WTC11 (cell line): Measurements from ENCODE around the gene ABCG1. TPM values are rescaled to one million over a fixed set of nuclear protein-coding genes. Genes with fewer than 3 reads are reported as not detected.

Source experiments
- ATAC-seq: fragments of 200-7000 bp; cut with Tn5 transposase; 2 replicates; pipeline ENCODE4 v1.10.0; 2021; ENCODE audit warnings: mild to moderate bottlenecking, moderate library complexity
- CTCF ChIA-PET: fragments of 300-600 bp; sonication (Branson Sonifier 250); formaldehyde crosslinking; loops from one replicate; lab custom pipeline; 2021; ENCODE audit warnings: antibody characterized with exemption; lab: Charles Lee
- POLR2A ChIA-PET: fragments of 350-600 bp; sonication (Branson Sonifier 250); formaldehyde crosslinking; loops from one replicate; lab custom pipeline; 2021; ENCODE audit warnings: antibody characterized with exemption; lab: Charles Lee
- DNase-seq: peaks from one replicate; pipeline ENCODE4 v3.0.0; 2021; ENCODE audit warnings: low spot score
- H3K27ac Mint-ChIP-seq: 2 replicates; pipeline ENCODE4 v1.8.0; 2021; ENCODE audit warnings: mixed read lengths
- H3K27me3 Mint-ChIP-seq: 2 replicates; pipeline ENCODE4 v1.8.0; 2021; ENCODE audit warnings: low read depth, mild to moderate bottlenecking, moderate library complexity, mixed read lengths
- H3K36me3 Mint-ChIP-seq: 2 replicates; pipeline ENCODE4 v1.8.0; 2021; ENCODE audit warnings: mixed read lengths
- H3K4me1 Mint-ChIP-seq: 2 replicates; pipeline ENCODE4 v1.8.0; 2022; ENCODE audit warnings: mixed read lengths
- H3K4me3 Mint-ChIP-seq: 2 replicates; pipeline ENCODE4 v1.8.0; 2021; ENCODE audit warnings: mild to moderate bottlenecking, moderate library complexity, mixed read lengths
- H3K9me3 Mint-ChIP-seq: 2 replicates; pipeline ENCODE4 v1.8.0; 2021; ENCODE audit warnings: mixed read lengths
- ATF1 ChIP-seq: sonication (generic); formaldehyde crosslinking; IDR thresholded peaks from 2 replicates; pipeline ENCODE4 v1.8.1; 2023; ENCODE audit warnings: mild to moderate bottlenecking, moderate library complexity, missing genetic modification reagents
- CREB1 ChIP-seq: sonication (generic); formaldehyde crosslinking; IDR thresholded peaks from 2 replicates; pipeline ENCODE4 v1.8.0; 2023; ENCODE audit warnings: mild to moderate bottlenecking, missing genetic modification reagents
- ELF4 ChIP-seq: sonication (generic); formaldehyde crosslinking; IDR thresholded peaks from 2 replicates; pipeline ENCODE4 v1.8.1; 2022; ENCODE audit warnings: low read depth, mild to moderate bottlenecking, moderate library complexity, missing genetic modification reagents
- ETV6 ChIP-seq: sonication (generic); formaldehyde crosslinking; IDR thresholded peaks from 2 replicates; pipeline ENCODE4 v1.8.1; 2022; ENCODE audit warnings: mild to moderate bottlenecking, missing genetic modification reagents
- FOXP1 ChIP-seq: sonication (generic); formaldehyde crosslinking; IDR thresholded peaks from 2 replicates; pipeline ENCODE4 v1.8.0; 2022; ENCODE audit warnings: missing genetic modification reagents, mild to moderate bottlenecking, moderate library complexity, borderline replicate concordance
- GABPB1 ChIP-seq: sonication (generic); formaldehyde crosslinking; IDR thresholded peaks from 2 replicates; pipeline ENCODE4 v1.8.1; 2023; ENCODE audit warnings: mild to moderate bottlenecking, missing genetic modification reagents
- NR1H2 ChIP-seq: sonication (generic); formaldehyde crosslinking; IDR thresholded peaks from 2 replicates; pipeline ENCODE4 v1.9.0; 2021; ENCODE audit warnings: mild to moderate bottlenecking, moderate library complexity, missing genetic modification reagents
- NR2C2 ChIP-seq: sonication (generic); formaldehyde crosslinking; IDR thresholded peaks from 2 replicates; pipeline ENCODE4 v1.8.0; 2022; ENCODE audit warnings: mild to moderate bottlenecking, missing genetic modification reagents
- RELA ChIP-seq: sonication (generic); formaldehyde crosslinking; IDR thresholded peaks from 2 replicates; pipeline ENCODE4 v1.8.1; 2022; ENCODE audit warnings: missing genetic modification reagents, mild to moderate bottlenecking, borderline replicate concordance
- SMAD4 ChIP-seq: sonication (generic); formaldehyde crosslinking; IDR thresholded peaks from 2 replicates; pipeline ENCODE4 v1.8.0; 2022; ENCODE audit warnings: mild to moderate bottlenecking, missing genetic modification reagents
- SOX15 ChIP-seq: fragments of 250-450 bp; sonication (Bioruptor Pico); IDR thresholded peaks from 2 replicates; pipeline ENCODE4 v1.9.0; 2021; ENCODE audit warnings: mild to moderate bottlenecking
- TCF7 ChIP-seq: sonication (generic); formaldehyde crosslinking; IDR thresholded peaks from 2 replicates; pipeline ENCODE4 v1.8.0; 2022; ENCODE audit warnings: mild to moderate bottlenecking, low read depth, missing genetic modification reagents, moderate library complexity
- TP53 ChIP-seq: sonication (generic); formaldehyde crosslinking; IDR thresholded peaks from 2 replicates; pipeline ENCODE4 v1.8.1; 2023; ENCODE audit warnings: mild to moderate bottlenecking, missing genetic modification reagents
- ZBTB21 ChIP-seq: sonication (generic); formaldehyde crosslinking; IDR thresholded peaks from 2 replicates; pipeline ENCODE4 v1.8.1; 2023; ENCODE audit warnings: mild to moderate bottlenecking, missing genetic modification reagents, borderline replicate concordance
- ZNF138 ChIP-seq: sonication (generic); formaldehyde crosslinking; conservative IDR thresholded peaks from 2 replicates; pipeline ENCODE4 v1.8.1; 2022; ENCODE audit warnings: mild to moderate bottlenecking, moderate library complexity, missing genetic modification reagents
- ZNF232 ChIP-seq: sonication (generic); formaldehyde crosslinking; IDR thresholded peaks from 2 replicates; pipeline ENCODE4 v1.8.0; 2022; ENCODE audit warnings: mild to moderate bottlenecking, missing genetic modification reagents
- ZNF317 ChIP-seq: sonication (generic); formaldehyde crosslinking; IDR thresholded peaks from 2 replicates; pipeline ENCODE4 v1.8.1; 2023; ENCODE audit warnings: low read depth, mild to moderate bottlenecking, moderate library complexity, missing genetic modification reagents, borderline replicate concordance
- ZNF671 ChIP-seq: fragments of 250-450 bp; sonication (Bioruptor Pico); IDR thresholded peaks from 2 replicates; pipeline ENCODE4 v1.8.0; 2021; ENCODE audit warnings: mild to moderate bottlenecking
- total RNA-seq: library from RNA; stranded (reverse); gene quantifications from 3 replicates; pipeline ENCODE4 v1.2.3, GENCODE V29; 2021
- TF ChIP-seq, protein P1 (sequence below): sonication (generic); formaldehyde crosslinking; IDR thresholded peaks from 2 replicates; pipeline ENCODE4 v1.8.0; 2023; ENCODE audit warnings: mild to moderate bottlenecking, missing genetic modification reagents
- TF ChIP-seq, protein P2 (sequence below): sonication (generic); formaldehyde crosslinking; IDR thresholded peaks from 2 replicates; pipeline ENCODE4 v1.8.0; 2023; ENCODE audit warnings: missing genetic modification reagents
- TF ChIP-seq, protein P3 (sequence below): fragments of 200-600 bp; IDR thresholded peaks from 2 replicates; pipeline ENCODE4 v1.8.0; 2022; ENCODE audit warnings: antibody characterized with exemption
- TF ChIP-seq, protein P4 (sequence below): sonication (generic); formaldehyde crosslinking; IDR thresholded peaks from 2 replicates; pipeline ENCODE4 v1.8.1; 2022; ENCODE audit warnings: low read depth, mild to moderate bottlenecking, moderate library complexity, missing genetic modification reagents, borderline replicate concordance
- TF ChIP-seq, protein P5 (sequence below): sonication (generic); formaldehyde crosslinking; IDR thresholded peaks from 2 replicates; pipeline ENCODE4 v1.8.1; 2022; ENCODE audit warnings: mild to moderate bottlenecking, moderate library complexity, missing genetic modification reagents
- TF ChIP-seq, protein P6 (sequence below): sonication (generic); formaldehyde crosslinking; IDR thresholded peaks from 2 replicates; pipeline ENCODE4 v1.8.1; 2022; ENCODE audit warnings: mild to moderate bottlenecking, missing genetic modification reagents, moderate library complexity, borderline replicate concordance

Gene ABCG1
- total RNA-seq, 1 experiment from 2014 or later = 4.0 TPM

DNA sequence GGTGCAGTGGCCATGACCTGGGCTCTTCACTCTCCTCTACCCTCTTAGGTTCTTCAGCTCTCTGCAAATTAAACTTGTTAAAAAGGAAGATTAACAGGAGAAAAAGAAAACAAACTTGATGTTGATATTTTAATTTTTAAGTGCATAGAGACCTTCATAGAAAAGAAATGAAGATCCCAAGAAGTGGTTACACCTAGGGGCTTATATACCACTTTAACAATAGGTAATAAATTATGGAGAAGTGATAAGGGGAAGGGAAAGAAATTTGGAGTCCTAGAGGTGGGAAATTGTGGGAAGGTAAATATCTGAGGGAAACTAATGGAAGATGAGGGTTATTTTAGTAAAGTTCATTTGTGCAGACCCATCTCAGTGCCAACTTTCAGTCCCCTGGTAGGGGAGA is 112.7 kb downstream of the ABCG1 start:
- Mint-ChIP-seq H3K36me3 (peaks cover 39% of the 10 kb centered on the region), H3K4me3 (no peak overlapping the region), H3K9me3 (peaks cover 42% of the 10 kb centered on the region), H3K4me1 (peaks cover 25% of the 10 kb centered on the region)
- DNase-seq = no peak
- CTCF ChIA-PET = no interaction called here
- ATAC-seq = no peak
- TF ChIP-seq, protein P1, sequence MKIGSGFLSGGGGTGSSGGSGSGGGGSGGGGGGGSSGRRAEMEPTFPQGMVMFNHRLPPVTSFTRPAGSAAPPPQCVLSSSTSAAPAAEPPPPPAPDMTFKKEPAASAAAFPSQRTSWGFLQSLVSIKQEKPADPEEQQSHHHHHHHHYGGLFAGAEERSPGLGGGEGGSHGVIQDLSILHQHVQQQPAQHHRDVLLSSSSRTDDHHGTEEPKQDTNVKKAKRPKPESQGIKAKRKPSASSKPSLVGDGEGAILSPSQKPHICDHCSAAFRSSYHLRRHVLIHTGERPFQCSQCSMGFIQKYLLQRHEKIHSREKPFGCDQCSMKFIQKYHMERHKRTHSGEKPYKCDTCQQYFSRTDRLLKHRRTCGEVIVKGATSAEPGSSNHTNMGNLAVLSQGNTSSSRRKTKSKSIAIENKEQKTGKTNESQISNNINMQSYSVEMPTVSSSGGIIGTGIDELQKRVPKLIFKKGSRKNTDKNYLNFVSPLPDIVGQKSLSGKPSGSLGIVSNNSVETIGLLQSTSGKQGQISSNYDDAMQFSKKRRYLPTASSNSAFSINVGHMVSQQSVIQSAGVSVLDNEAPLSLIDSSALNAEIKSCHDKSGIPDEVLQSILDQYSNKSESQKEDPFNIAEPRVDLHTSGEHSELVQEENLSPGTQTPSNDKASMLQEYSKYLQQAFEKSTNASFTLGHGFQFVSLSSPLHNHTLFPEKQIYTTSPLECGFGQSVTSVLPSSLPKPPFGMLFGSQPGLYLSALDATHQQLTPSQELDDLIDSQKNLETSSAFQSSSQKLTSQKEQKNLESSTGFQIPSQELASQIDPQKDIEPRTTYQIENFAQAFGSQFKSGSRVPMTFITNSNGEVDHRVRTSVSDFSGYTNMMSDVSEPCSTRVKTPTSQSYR (CRISPR knock-in tag) = no peak
- TF ChIP-seq ATF1 (CRISPR knock-in tag) (no peak), NR1H2 (no peak), ZNF232 (CRISPR knock-in tag) (no peak), CREB1 (CRISPR knock-in tag) (no peak), ETV6 (CRISPR knock-in tag) (no peak), FOXP1 (no peak), ZBTB21 (no peak), RELA (CRISPR knock-in tag) (no peak), ZNF671 (CRISPR knock-in tag) (no peak), SMAD4 (CRISPR knock-in tag) (no peak)
- TF ChIP-seq, protein P2, sequence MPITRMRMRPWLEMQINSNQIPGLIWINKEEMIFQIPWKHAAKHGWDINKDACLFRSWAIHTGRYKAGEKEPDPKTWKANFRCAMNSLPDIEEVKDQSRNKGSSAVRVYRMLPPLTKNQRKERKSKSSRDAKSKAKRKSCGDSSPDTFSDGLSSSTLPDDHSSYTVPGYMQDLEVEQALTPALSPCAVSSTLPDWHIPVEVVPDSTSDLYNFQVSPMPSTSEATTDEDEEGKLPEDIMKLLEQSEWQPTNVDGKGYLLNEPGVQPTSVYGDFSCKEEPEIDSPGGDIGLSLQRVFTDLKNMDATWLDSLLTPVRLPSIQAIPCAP (CRISPR knock-in tag) = no peak
- TF ChIP-seq, protein P3, sequence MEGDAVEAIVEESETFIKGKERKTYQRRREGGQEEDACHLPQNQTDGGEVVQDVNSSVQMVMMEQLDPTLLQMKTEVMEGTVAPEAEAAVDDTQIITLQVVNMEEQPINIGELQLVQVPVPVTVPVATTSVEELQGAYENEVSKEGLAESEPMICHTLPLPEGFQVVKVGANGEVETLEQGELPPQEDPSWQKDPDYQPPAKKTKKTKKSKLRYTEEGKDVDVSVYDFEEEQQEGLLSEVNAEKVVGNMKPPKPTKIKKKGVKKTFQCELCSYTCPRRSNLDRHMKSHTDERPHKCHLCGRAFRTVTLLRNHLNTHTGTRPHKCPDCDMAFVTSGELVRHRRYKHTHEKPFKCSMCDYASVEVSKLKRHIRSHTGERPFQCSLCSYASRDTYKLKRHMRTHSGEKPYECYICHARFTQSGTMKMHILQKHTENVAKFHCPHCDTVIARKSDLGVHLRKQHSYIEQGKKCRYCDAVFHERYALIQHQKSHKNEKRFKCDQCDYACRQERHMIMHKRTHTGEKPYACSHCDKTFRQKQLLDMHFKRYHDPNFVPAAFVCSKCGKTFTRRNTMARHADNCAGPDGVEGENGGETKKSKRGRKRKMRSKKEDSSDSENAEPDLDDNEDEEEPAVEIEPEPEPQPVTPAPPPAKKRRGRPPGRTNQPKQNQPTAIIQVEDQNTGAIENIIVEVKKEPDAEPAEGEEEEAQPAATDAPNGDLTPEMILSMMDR = no peak
- TF ChIP-seq, all 79 proteins: peak for 0
- Mint-ChIP-seq H3K27me3 (peaks cover 25% of the 10 kb centered on the region), H3K27ac (no peak overlapping the region)
- POLR2A ChIA-PET = no interaction called here

DNA sequence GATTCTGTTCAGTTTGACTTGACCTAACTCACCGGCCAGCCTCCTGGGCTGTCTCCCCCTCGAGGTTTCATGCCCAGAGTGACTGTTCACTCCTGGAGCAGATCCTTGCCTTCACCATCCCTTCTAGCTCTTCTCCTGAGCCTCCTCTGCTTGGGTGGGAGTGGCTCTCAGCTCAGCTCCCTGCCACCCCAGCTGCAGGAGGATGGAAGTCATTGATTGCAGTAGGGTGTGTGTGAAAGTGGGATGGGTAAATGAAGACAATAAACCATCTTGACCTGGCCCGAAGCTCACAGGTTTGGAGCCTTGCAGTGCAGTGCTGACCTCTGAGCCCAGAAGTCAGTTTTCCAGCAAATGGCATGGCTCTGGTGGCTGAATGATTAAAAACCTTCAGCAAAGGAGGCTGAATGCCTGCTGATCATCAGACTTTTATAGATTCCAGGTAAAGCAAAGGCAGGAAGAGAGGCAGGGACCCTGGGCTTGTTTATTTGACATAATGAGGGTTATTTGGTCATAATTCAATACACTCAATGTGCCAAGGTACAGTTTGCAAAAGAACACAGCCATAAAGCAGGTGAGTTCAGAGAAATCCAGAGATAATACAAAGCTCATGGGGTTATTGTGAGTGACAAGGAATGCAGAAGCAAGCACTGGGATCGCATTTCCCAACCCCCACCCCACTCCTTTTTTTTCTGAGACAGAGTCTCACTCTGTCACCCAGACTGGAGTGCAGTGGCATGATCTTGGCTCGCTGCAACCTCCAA is 113.8 kb downstream of the ABCG1 start:
- H3K36me3 Mint-ChIP-seq = peaks cover 39% of the 10 kb centered on the region
- DNase-seq = no peak
- CTCF ChIA-PET = no interaction called here
- TF ChIP-seq, protein P4, sequence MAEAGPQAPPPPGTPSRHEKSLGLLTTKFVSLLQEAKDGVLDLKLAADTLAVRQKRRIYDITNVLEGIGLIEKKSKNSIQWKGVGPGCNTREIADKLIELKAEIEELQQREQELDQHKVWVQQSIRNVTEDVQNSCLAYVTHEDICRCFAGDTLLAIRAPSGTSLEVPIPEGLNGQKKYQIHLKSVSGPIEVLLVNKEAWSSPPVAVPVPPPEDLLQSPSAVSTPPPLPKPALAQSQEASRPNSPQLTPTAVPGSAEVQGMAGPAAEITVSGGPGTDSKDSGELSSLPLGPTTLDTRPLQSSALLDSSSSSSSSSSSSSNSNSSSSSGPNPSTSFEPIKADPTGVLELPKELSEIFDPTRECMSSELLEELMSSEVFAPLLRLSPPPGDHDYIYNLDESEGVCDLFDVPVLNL = no peak
- no peak for TF ChIP-seq ZNF138 (CRISPR knock-in tag)
- TF ChIP-seq, all 79 proteins: peak for 0
- Mint-ChIP-seq H3K4me1 (peaks cover 36% of the 10 kb centered on the region), H3K27me3 (peaks cover 25% of the 10 kb centered on the region), H3K9me3 (peaks cover 49% of the 10 kb centered on the region), H3K4me3 (no peak overlapping the region), H3K27ac (no peak overlapping the region)
- no peak for ATAC-seq
- POLR2A ChIA-PET = interaction anchor here (0.6 kb wide), 1 partner anchor 131 kb away, joined by 3 read pairs; no protein-coding TSS in a partner anchor

DNA sequence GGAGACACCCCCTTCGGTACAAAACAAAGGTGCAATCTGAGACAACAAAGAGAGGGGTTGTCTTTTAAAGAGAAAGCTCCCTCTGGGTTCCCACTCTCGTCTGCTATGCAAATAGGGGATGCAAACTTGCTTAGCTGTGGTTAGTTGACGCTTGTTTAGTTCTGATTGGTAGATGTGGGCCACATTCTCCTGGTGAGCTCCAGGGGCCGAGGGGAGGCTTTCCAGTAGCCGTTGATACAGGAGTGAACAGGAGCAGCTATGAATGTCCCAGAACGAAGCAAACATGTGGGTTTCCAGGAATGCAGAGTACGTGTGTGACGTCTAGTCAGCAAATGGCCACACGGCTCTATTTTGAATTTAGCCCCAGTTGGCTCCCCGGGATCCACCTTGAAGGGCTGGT is 117.1 kb downstream of the ABCG1 start:
- H3K4me1 Mint-ChIP-seq = peaks cover 38% of the 10 kb centered on the region
- peak; percentile 90 for ATAC-seq
- H3K4me3 Mint-ChIP-seq = peak overlapping the region; percentile 45
- peak overlapping the region; percentile 97 for H3K27ac Mint-ChIP-seq
- peaks cover 31% of the 10 kb centered on the region for H3K9me3 Mint-ChIP-seq
- CTCF ChIA-PET = interaction anchor here (0.7 to 4.4 kb wide), 13 partner anchors 10 to 723 kb away, joined by 3 to 165 read pairs (median 4); partner anchors contain the start of gene TFF3
- H3K27me3 Mint-ChIP-seq = peaks cover 12% of the 10 kb centered on the region
- H3K36me3 Mint-ChIP-seq = peaks cover 18% of the 10 kb centered on the region
- DNase-seq = peak; percentile 58
- POLR2A ChIA-PET = interaction anchor here (0.8 kb wide), 1 partner anchor 92 kb away, joined by 3 read pairs; no protein-coding TSS in a partner anchor
- TF ChIP-seq, protein P5, sequence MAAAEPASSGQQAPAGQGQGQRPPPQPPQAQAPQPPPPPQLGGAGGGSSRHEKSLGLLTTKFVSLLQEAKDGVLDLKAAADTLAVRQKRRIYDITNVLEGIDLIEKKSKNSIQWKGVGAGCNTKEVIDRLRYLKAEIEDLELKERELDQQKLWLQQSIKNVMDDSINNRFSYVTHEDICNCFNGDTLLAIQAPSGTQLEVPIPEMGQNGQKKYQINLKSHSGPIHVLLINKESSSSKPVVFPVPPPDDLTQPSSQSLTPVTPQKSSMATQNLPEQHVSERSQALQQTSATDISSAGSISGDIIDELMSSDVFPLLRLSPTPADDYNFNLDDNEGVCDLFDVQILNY (CRISPR knock-in tag) = no peak
- TF ChIP-seq TCF7 (CRISPR knock-in tag) (no peak), TP53 (no peak), FOXP1 (no peak), ELF4 (no peak), GABPB1 (CRISPR knock-in tag) (no peak), NR2C2 (CRISPR knock-in tag) (no peak), SOX15 (CRISPR knock-in tag) (no peak), ZNF138 (CRISPR knock-in tag) (no peak), ZNF317 (CRISPR knock-in tag) (no peak), NR1H2 (no peak)
- TF ChIP-seq, protein P6, sequence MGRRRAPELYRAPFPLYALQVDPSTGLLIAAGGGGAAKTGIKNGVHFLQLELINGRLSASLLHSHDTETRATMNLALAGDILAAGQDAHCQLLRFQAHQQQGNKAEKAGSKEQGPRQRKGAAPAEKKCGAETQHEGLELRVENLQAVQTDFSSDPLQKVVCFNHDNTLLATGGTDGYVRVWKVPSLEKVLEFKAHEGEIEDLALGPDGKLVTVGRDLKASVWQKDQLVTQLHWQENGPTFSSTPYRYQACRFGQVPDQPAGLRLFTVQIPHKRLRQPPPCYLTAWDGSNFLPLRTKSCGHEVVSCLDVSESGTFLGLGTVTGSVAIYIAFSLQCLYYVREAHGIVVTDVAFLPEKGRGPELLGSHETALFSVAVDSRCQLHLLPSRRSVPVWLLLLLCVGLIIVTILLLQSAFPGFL = no peak
